ENCODE data around the gene REN. TPM values are rescaled to one million over a fixed set of nuclear protein-coding genes. Genes with fewer than 3 reads are reported as not detected.

Gene REN
- total RNA-seq = not detected

GRCh38 chr1:204166219-204166618 lies at the start of gene REN:
REN (minus strand) TSS chr1:204166337; CDS start chr1:204166293, 44 bp downstream.
- no peaks in the 10 kb centered on the region for H3K4me1 Mint-ChIP-seq
- peaks cover 4% of the 10 kb centered on the region for H3K9me3 Mint-ChIP-seq
- H3K27ac Mint-ChIP-seq = no peak within 1 kb of the TSS
- no peak within 1 kb of the TSS for H3K4me3 Mint-ChIP-seq
- ATAC-seq (replicated peaks) = no peak
- H3K36me3 Mint-ChIP-seq (ENCODE audit: low read depth) = no peaks in the 10 kb centered on the region
- H3K27me3 Mint-ChIP-seq = peaks cover 8% of the 10 kb centered on the region

- Mint-ChIP-seq H3K36me3 (ENCODE audit: low read depth) (no peaks in the 10 kb centered on the region), H3K4me1 (peaks cover 5% of the 10 kb centered on the region), H3K27ac (peak within 1 kb of the TSS; percentile 57), H3K27me3 (peaks cover 3% of the 10 kb centered on the region), H3K9me3 (peaks cover 3% of the 10 kb centered on the region), H3K4me3 (peak within 1 kb of the TSS; percentile 65)
- ATAC-seq (replicated peaks) = peak; percentile 63
These were observed 47.8 kb upstream of the REN start, which contains the start of gene GOLT1A for GRCh38 chr1:204213668-204214662. GOLT1A (minus strand) TSS chr1:204213988; CDS start chr1:204213906, 82 bp downstream.

- Mint-ChIP-seq H3K4me3 (no peak overlapping the region), H3K4me1 (peaks cover 5% of the 10 kb centered on the region), H3K27ac (no peak overlapping the region), H3K36me3 (ENCODE audit: low read depth) (no peaks in the 10 kb centered on the region), H3K27me3 (peaks cover 3% of the 10 kb centered on the region), H3K9me3 (peaks cover 3% of the 10 kb centered on the region)
- ATAC-seq (replicated peaks) = no peak
These were observed 46.6 kb upstream of the REN start for GRCh38 chr1:204212715-204213114.

- ATAC-seq (replicated peaks) = no peak
- Mint-ChIP-seq H3K4me3 (no peak overlapping the region), H3K27me3 (peaks cover 7% of the 10 kb centered on the region), H3K36me3 (ENCODE audit: low read depth) (no peaks in the 10 kb centered on the region), H3K27ac (no peak overlapping the region), H3K9me3 (peaks cover 3% of the 10 kb centered on the region), H3K4me1 (peaks cover 5% of the 10 kb centered on the region)
These were observed 44.9 kb upstream of the REN start for GRCh38 chr1:204211046-204211445.

GRCh38 chr1:204207136-204207616 lies 41.0 kb upstream of the REN start:
- Mint-ChIP-seq H3K36me3 (ENCODE audit: low read depth) (no peaks in the 10 kb centered on the region), H3K27ac (no peak overlapping the region), H3K4me3 (no peak overlapping the region), H3K27me3 (peaks cover 26% of the 10 kb centered on the region), H3K4me1 (peaks cover 2% of the 10 kb centered on the region), H3K9me3 (no peaks in the 10 kb centered on the region)
- peak; percentile 94 for ATAC-seq (replicated peaks)

- peaks cover 27% of the 10 kb centered on the region for H3K27me3 Mint-ChIP-seq
- H3K9me3 Mint-ChIP-seq = no peaks in the 10 kb centered on the region
- ATAC-seq (replicated peaks) = no peak
- H3K27ac Mint-ChIP-seq = no peak overlapping the region
- H3K4me3 Mint-ChIP-seq = no peak overlapping the region
- peaks cover 4% of the 10 kb centered on the region for H3K4me1 Mint-ChIP-seq
- no peaks in the 10 kb centered on the region for H3K36me3 Mint-ChIP-seq (ENCODE audit: low read depth)
These were observed 40.0 kb upstream of the REN start for GRCh38 chr1:204206121-204206520.

GRCh38 chr1:204205486-204205885 lies 39.3 kb upstream of the REN start:
- Mint-ChIP-seq H3K4me3 (no peak overlapping the region), H3K9me3 (no peaks in the 10 kb centered on the region), H3K27me3 (peaks cover 27% of the 10 kb centered on the region), H3K36me3 (ENCODE audit: low read depth) (no peaks in the 10 kb centered on the region), H3K27ac (no peak overlapping the region), H3K4me1 (peaks cover 4% of the 10 kb centered on the region)
- no peak for ATAC-seq (replicated peaks)

GRCh38 chr1:204204944-204205343 lies 38.8 kb upstream of the REN start:
- H3K9me3 Mint-ChIP-seq = no peaks in the 10 kb centered on the region
- H3K27ac Mint-ChIP-seq = no peak overlapping the region
- no peak overlapping the region for H3K4me3 Mint-ChIP-seq
- H3K36me3 Mint-ChIP-seq (ENCODE audit: low read depth) = no peaks in the 10 kb centered on the region
- peaks cover 4% of the 10 kb centered on the region for H3K4me1 Mint-ChIP-seq
- peaks cover 27% of the 10 kb centered on the region for H3K27me3 Mint-ChIP-seq
- ATAC-seq (replicated peaks) = no peak

- Mint-ChIP-seq H3K4me1 (peaks cover 4% of the 10 kb centered on the region), H3K27ac (no peak overlapping the region), H3K4me3 (no peak overlapping the region), H3K9me3 (no peaks in the 10 kb centered on the region), H3K36me3 (ENCODE audit: low read depth) (no peaks in the 10 kb centered on the region), H3K27me3 (peaks cover 27% of the 10 kb centered on the region)
- no peak for ATAC-seq (replicated peaks)
These were observed 37.1 kb upstream of the REN start for GRCh38 chr1:204203206-204203767.

GRCh38 chr1:204202481-204202880 lies 36.3 kb upstream of the REN start:
- H3K4me3 Mint-ChIP-seq = no peak overlapping the region
- H3K9me3 Mint-ChIP-seq = no peaks in the 10 kb centered on the region
- no peak for ATAC-seq (replicated peaks)
- peaks cover 4% of the 10 kb centered on the region for H3K4me1 Mint-ChIP-seq
- peaks cover 27% of the 10 kb centered on the region for H3K27me3 Mint-ChIP-seq
- H3K36me3 Mint-ChIP-seq (ENCODE audit: low read depth) = no peaks in the 10 kb centered on the region
- H3K27ac Mint-ChIP-seq = no peak overlapping the region

GRCh38 chr1:204201348-204202040 lies 35.4 kb upstream of the REN start:
- H3K27me3 Mint-ChIP-seq = peaks cover 23% of the 10 kb centered on the region
- peaks cover 4% of the 10 kb centered on the region for H3K4me1 Mint-ChIP-seq
- no peaks in the 10 kb centered on the region for H3K36me3 Mint-ChIP-seq (ENCODE audit: low read depth)
- ATAC-seq (replicated peaks) = no peak
- no peak overlapping the region for H3K27ac Mint-ChIP-seq
- H3K9me3 Mint-ChIP-seq = no peaks in the 10 kb centered on the region
- H3K4me3 Mint-ChIP-seq = no peak overlapping the region

GRCh38 chr1:204199579-204199978 lies 33.4 kb upstream of the REN start:
- no peak overlapping the region for H3K27ac Mint-ChIP-seq
- H3K9me3 Mint-ChIP-seq = no peaks in the 10 kb centered on the region
- peaks cover 12% of the 10 kb centered on the region for H3K27me3 Mint-ChIP-seq
- no peak overlapping the region for H3K4me3 Mint-ChIP-seq
- no peaks in the 10 kb centered on the region for H3K36me3 Mint-ChIP-seq (ENCODE audit: low read depth)
- ATAC-seq (replicated peaks) = no peak
- H3K4me1 Mint-ChIP-seq = peaks cover 4% of the 10 kb centered on the region

- Mint-ChIP-seq H3K4me3 (no peak overlapping the region), H3K9me3 (no peaks in the 10 kb centered on the region), H3K27ac (no peak overlapping the region), H3K27me3 (peaks cover 4% of the 10 kb centered on the region), H3K36me3 (ENCODE audit: low read depth) (no peaks in the 10 kb centered on the region), H3K4me1 (peaks cover 4% of the 10 kb centered on the region)
- peak; percentile 70 for ATAC-seq (replicated peaks)
These were observed 32.5 kb upstream of the REN start for GRCh38 chr1:204198348-204199340.

Data from activated T-helper 17 cell treated with anti-CD3 and anti-CD28 coated beads, Interleukin-2, amount 50 U/mL, for 72 hours (primary cell).